ENCODE measurements around the gene ZNF423.

The ZNF423 gene

GRCh38 chr16:49824593-49824992 is 31.3 kb downstream of the ZNF423 start:
- DNase-seq (ENCODE audit: low spot score), result no peak

DNA sequence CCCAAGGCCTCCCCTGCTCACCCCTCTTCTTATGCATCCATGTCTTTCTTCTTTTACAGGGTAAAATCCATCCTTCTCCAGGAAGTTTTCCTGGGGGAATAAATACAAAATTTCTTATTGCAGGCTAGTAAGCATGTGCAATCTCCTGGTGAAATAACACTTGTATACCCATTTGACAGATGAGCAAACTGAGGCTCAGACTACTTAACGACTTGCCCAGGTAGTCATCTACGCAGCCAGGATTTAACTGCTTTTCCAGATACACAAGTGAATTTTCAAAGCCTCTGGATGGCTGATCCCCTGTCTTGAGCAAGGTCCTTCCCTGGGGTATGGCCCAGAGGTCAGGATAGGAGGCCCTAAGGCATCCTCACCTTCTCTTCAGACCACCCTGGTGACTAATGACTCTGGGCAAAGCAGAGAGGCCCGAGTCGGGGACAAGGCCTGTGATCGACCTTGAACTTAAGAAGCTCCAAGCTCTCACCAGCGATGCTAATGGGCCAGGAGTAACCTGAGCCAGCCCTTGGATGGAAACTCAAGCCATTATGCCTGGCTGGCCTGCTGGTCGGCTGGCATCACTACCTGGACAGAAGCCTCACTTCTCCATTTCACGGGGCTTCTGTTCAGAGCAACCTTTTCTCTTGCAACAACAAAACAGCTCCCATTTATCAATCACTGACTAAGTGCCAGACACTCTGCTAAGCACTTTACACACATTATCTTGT is 33.1 kb downstream of the ZNF423 start:
- DNase-seq (ENCODE audit: low spot score), result no peak

DNA sequence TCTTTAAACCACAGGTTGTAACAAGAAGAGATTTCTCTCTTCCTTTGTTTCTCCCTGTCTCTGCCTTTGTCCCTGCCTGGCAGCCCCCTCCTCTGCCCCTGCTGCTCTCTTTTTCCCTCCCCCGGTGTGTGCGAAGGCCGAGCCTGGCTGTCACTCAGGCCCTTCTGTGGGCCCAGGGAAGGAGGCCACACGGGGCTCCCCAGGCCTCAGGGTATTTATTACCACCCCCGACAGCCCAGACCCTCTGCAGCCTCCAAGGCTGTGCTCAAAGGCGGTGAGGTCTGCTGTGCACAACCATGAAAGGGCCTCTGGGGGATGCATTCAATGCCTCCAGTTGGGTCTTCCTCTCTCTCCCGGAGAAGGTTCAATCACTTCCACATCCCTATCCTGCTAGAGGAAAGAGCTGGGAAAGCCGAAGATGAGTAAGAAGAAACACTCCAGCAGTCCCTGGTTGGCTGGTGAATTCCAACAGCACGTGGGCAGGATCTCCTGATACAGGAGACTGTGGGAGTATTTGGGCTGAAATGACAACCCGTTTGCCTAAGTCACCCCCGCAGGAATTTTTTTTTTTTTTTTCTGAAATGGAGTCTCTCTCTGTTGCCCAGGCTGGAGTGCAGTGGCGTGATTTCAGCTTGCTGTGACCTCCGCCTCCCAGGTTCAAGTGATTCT is 34.2 kb downstream of the ZNF423 start:
- DNase-seq (ENCODE audit: low spot score), result no peak

- DNase-seq (ENCODE audit: low spot score), result no peak
These were observed 34.8 kb downstream of the ZNF423 start for GRCh38 chr16:49821156-49821555.

GRCh38 chr16:49817754-49818507 is 38.0 kb downstream of the ZNF423 start:
- no peak for DNase-seq (ENCODE audit: low spot score)

DNA sequence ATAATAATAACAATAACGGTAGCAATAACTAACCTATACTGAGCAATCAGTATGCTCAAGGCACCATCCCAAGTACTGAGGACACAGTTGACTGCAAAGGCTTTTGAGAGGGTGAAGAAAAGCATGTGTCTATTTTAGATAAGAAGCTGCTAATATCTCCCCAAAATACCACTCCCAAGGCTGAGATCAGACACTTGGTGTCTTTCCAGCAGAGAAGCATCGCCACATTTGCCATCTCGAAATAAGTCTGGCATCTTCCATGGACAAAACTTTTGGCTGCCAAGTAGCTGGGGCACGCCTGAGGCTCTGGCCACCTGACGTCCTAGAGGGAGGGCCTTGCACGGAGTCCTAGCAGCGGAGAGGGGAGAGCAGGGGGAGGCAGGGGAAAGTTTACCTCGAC is 39.0 kb downstream of the ZNF423 start:
- DNase-seq (ENCODE audit: low spot score), result no peak

DNA sequence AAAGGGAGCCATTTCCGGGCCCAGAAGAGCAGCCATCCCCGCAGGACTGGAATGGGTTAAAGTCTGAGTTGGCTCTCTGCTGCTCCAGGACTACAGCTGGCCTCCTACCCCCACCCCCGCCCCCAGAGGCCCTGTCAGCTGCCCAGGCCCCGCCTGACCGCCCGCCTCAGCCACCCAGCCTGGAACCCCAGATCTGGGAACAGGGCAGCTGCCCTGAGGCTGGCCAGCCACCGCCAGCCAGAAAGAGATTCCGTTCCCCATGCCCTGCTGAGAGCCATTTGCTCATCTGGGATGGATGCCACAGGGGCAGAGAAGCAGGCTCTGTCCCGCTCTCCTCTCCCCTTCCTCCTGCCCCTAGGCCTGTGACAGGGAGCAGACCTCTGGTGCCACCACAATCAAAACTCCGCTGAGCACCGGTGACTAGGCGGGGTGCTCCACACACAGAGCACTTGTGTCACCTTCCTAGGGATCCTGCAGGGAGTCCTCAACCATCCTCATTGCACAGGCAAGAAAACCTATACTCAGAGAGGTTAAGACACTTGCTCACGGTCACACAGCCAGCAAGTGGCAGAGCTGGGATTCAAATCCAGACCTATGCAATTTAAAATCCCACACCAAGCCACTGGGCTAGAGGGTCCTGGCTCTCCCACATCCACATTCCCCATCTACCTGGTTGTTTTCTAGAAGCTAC is 44.1 kb downstream of the ZNF423 start:
- no peak for DNase-seq (ENCODE audit: low spot score)

GRCh38 chr16:49810831-49811230 is 45.1 kb downstream of the ZNF423 start:
- no peak for DNase-seq (ENCODE audit: low spot score)

GRCh38 chr16:49809561-49809960 is 46.4 kb downstream of the ZNF423 start:
- DNase-seq (ENCODE audit: low spot score), result no peak

DNA sequence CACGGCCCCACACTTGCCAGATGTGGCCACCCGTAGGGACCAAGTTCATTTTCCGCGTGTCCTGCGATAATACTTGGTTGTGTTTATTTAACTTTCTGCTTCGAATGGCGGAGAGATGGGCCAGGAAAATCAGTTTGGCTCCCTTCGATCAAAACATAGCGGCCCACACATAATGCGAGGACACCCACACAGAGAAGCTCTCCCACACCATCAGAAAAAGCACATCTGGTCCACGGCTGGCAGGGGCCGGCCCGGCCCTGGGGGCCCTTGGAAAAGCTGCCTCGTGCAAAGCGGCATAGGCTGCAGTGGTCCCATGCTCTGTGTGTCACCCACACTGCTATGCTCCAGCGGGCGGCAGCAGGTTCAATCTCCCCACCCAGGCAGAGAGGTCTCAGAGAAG is 46.9 kb downstream of the ZNF423 start:
- DNase-seq (ENCODE audit: low spot score), result no peak

DNA sequence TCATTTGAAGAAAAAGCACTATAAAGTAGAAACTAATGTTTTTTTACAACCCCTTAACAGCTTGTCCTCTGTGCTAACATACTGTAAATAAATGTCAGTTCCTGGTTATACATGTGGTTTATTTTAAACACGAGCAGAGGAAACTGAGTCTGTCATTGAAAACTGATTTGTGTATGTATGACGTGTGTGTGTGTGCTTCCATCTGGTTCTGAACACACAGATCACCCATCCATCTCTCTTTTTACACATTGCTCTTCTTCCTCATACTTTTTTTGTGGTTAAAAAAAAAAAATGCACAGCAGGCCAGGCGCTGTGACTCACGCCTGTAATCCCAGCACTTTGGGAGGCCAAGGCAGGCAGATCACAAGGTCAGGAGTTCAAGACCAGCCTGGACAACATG is 49.5 kb downstream of the ZNF423 start:
- DNase-seq (ENCODE audit: low spot score), result no peak

GRCh38 chr16:49801290-49801689 is 54.6 kb downstream of the ZNF423 start:
- DNase-seq (ENCODE audit: low spot score), result no peak

DNA sequence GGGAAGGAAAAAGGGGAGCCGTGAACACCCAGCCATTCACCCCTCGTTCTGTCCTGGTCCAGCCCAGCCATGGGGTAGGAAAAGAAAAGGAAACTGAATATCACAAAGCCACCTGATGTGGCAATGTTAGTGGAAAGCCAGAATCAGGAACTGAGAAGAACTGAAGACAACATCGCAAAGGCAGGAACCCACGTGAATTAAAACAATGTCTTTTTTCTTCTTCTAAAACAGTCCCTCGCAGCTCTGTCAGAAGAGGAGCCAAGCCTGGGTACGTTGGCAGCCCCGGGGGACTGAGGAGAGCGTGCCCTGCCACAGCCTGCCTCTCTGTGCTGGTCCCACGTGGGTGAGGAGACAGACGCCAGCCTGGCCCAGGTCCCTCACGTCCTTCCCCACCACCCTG is 55.0 kb downstream of the ZNF423 start:
- DNase-seq (ENCODE audit: low spot score), result no peak

DNA sequence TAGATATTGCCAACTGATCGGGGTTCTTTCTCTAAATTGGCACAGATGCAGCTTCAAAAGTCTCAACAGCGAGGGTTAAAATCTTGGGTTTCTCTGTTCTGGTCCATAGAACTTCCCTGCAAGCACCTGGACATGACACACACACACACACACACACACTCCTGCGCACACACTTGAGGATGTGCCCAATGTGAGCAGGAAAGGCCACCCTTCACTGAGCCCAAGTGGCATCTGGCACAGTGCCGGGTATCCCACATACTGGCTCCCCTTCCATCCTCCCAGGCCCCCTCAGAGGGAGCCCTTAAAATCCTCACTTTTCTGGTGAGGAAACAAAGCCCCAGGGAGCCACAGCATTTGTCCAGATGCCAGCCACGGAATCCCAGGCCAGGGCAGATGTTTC is 55.5 kb downstream of the ZNF423 start:
- DNase-seq (ENCODE audit: low spot score), result no peak

GRCh38 chr16:49799172-49799571 is 56.7 kb downstream of the ZNF423 start:
- no peak for DNase-seq (ENCODE audit: low spot score)

DNA sequence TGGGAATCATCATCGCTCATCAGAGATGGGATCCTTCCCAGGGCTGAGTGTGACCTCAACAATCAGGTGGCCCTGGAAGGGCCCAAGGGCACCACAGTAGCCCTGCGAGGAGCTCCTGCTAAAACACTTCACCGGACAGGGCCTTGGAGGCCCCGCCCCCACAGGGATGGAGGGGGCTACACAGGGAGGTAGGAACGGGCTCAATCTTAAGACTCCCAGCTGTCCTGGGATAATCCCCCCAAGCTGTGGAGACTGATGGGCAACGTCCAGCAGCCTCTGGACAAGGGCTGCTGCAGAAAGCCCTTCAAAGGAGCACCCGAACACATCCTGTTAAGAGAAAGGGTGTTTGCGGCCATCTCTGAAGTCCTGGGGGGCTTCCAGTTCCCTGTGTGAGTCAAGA is 60.4 kb downstream of the ZNF423 start:
- DNase-seq (ENCODE audit: low spot score), result no peak

- no peak for DNase-seq (ENCODE audit: low spot score)
These were observed 62.7 kb downstream of the ZNF423 start for GRCh38 chr16:49793244-49793643.

- no peak for DNase-seq (ENCODE audit: low spot score)
These were observed 66.3 kb downstream of the ZNF423 start for GRCh38 chr16:49789616-49790015.

DNA sequence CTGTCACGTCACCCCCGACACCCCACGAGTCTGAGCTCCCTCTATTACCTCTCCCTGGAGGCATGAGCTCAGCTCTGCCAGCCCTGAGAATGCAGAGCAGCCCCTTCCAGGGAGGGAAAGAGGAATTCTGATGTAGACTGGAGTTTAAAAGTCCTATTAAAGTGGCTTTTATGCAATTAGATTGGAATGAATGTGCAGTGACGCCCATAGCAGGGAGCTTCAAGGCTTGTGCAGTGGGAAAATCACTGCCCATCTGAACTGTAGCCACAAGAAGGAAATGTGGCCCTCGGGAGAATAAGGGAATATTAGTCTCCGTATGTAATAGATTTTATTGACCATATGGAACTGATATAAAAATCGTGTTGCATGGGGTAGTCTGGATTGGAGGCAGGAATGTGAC is 66.9 kb downstream of the ZNF423 start:
- DNase-seq (ENCODE audit: low spot score), result no peak

GRCh38 chr16:49788572-49788971 is 67.3 kb downstream of the ZNF423 start:
- DNase-seq (ENCODE audit: low spot score), result no peak

GRCh38 chr16:49786926-49787557 is 68.9 kb downstream of the ZNF423 start:
- no peak for DNase-seq (ENCODE audit: low spot score)

DNA sequence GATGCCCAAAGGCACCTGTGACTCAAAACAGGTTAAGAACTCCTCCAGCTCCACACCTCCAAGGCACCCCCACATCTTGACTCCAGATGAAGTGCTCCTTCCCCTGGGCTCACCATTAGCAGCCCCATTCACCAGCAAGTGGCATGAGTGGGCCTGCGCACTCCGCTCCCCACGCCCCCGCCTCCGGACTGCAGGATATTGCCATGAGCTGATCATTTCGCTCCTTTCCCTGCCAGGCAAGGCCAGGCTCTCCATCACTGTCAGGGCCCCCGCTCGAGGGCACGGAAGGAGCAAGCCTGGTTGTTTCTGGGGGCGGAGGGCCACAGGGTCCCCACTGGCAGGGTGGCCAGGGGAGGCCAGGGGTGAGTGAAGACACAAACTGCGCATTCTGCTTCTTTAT is 69.9 kb downstream of the ZNF423 start:
- DNase-seq (ENCODE audit: low spot score), result no peak

Measured in hematopoietic multipotent progenitor cell treated with erythropoietin and hydrocortisone succinate and interleukin-3 and kit ligand, for 17 days (in vitro differentiated cells).